Liver (tissue), 3 donors: ENCODE results near the gene NIP7.

Experiments
- TAF1 ChIP-seq: conservative IDR thresholded peaks from 2 replicates; pipeline ENCODE4 v1.6.1; 2016; ENCODE audit warnings: antibody characterized with exemption, mild to moderate bottlenecking
- YY1 ChIP-seq: IDR thresholded peaks from 2 replicates; pipeline ENCODE4 v1.6.1; 2016; ENCODE audit warnings: antibody characterized with exemption, mild to moderate bottlenecking
- TF ChIP-seq, protein P1 (sequence below): IDR thresholded peaks from 2 replicates; pipeline ENCODE4 v1.6.1; 2016; ENCODE audit warnings: antibody characterized with exemption
- TF ChIP-seq, protein P2 (sequence below): fragments of 150-350 bp; IDR thresholded peaks from 2 replicates; pipeline ENCODE4 v1.5.1; 2017; ENCODE audit warnings: improper control_type of control experiment, low read depth, low read length; ENCODE audit not compliant: missing input control
- TF ChIP-seq, protein P3 (sequence below): IDR thresholded peaks from 2 replicates; pipeline ENCODE4 v1.6.1; 2016; ENCODE audit warnings: antibody characterized with exemption, mild to moderate bottlenecking
- donor health status: healthy.
- donor health status: healthy.

DNA sequence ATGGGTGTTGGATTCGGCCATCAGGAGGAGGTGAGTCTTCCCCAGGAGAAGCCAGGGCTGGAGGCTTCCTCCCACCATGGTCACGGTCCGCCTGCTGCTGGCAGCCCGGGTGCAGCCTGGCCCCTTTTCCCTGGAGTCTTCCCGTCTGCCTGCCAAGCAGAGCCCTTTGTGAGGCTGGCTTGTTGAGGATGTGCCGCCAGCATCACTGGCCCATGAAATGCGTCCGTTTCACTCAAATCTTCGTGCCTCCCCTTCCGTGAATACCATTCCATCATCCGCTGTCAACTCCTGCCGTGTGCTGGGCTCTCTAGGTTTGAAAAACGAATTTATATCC lies 18.9 kb upstream of the NIP7 start:
- TF ChIP-seq, protein P1, sequence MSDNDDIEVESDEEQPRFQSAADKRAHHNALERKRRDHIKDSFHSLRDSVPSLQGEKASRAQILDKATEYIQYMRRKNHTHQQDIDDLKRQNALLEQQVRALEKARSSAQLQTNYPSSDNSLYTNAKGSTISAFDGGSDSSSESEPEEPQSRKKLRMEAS: no peak
- TF ChIP-seq, protein P2, sequence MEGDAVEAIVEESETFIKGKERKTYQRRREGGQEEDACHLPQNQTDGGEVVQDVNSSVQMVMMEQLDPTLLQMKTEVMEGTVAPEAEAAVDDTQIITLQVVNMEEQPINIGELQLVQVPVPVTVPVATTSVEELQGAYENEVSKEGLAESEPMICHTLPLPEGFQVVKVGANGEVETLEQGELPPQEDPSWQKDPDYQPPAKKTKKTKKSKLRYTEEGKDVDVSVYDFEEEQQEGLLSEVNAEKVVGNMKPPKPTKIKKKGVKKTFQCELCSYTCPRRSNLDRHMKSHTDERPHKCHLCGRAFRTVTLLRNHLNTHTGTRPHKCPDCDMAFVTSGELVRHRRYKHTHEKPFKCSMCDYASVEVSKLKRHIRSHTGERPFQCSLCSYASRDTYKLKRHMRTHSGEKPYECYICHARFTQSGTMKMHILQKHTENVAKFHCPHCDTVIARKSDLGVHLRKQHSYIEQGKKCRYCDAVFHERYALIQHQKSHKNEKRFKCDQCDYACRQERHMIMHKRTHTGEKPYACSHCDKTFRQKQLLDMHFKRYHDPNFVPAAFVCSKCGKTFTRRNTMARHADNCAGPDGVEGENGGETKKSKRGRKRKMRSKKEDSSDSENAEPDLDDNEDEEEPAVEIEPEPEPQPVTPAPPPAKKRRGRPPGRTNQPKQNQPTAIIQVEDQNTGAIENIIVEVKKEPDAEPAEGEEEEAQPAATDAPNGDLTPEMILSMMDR: no peak
- no peak for TF ChIP-seq YY1
- TF ChIP-seq, protein P3, sequence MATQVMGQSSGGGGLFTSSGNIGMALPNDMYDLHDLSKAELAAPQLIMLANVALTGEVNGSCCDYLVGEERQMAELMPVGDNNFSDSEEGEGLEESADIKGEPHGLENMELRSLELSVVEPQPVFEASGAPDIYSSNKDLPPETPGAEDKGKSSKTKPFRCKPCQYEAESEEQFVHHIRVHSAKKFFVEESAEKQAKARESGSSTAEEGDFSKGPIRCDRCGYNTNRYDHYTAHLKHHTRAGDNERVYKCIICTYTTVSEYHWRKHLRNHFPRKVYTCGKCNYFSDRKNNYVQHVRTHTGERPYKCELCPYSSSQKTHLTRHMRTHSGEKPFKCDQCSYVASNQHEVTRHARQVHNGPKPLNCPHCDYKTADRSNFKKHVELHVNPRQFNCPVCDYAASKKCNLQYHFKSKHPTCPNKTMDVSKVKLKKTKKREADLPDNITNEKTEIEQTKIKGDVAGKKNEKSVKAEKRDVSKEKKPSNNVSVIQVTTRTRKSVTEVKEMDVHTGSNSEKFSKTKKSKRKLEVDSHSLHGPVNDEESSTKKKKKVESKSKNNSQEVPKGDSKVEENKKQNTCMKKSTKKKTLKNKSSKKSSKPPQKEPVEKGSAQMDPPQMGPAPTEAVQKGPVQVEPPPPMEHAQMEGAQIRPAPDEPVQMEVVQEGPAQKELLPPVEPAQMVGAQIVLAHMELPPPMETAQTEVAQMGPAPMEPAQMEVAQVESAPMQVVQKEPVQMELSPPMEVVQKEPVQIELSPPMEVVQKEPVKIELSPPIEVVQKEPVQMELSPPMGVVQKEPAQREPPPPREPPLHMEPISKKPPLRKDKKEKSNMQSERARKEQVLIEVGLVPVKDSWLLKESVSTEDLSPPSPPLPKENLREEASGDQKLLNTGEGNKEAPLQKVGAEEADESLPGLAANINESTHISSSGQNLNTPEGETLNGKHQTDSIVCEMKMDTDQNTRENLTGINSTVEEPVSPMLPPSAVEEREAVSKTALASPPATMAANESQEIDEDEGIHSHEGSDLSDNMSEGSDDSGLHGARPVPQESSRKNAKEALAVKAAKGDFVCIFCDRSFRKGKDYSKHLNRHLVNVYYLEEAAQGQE: no peak
- TF ChIP-seq TAF1: no peak
